ENCODE results near the gene GLT6D1. TPM values are rescaled to one million over a fixed set of nuclear protein-coding genes. Genes with fewer than 3 reads are reported as not detected.

The GLT6D1 gene
- total RNA-seq, 5 donors from 2014 or later (not counting 1 experiment from before 2014, with no cell fraction given): not detected

GRCh38 chr9:135611142-135611874 lies 28.0 kb downstream of the GLT6D1 start:
- ATAC-seq (replicated peaks in 1 of 4) (no peak), DNase-seq (no peak)
- WGBS (ENCODE audit: insufficient coverage): 75% methylated on average over 6 of the region's 7 CpGs
- no peak overlapping the region for H3K4me3 Mint-ChIP-seq
- Histone ChIP-seq H3K36me3 (ENCODE audit: control insufficient read depth in 2 of 2, extremely low read depth in 1 of 2, insufficient read depth in 1 of 2, low read length in 1 of 2) (no peaks in the 10 kb centered on the region), H3K27me3 (replicated peaks in 1 of 2; ENCODE audit: control insufficient read depth in 2 of 2, extremely low read depth in 1 of 2, insufficient read depth in 2 of 2, low read length in 1 of 2) (peaks cover 0 to 42% of the 10 kb centered on the region in 2 experiments), H3K27ac (ENCODE audit: low read length) (no peak overlapping the region), H3K4me3 (ENCODE audit: control insufficient read depth in 1 of 2, extremely low read depth in 1 of 2, low read length in 1 of 2) (no peak overlapping the region), H3K4me1 (ENCODE audit: control insufficient read depth in 1 of 2, extremely low read depth in 1 of 2, insufficient read depth in 2 of 2, low read length in 2 of 2) (no peaks in the 10 kb centered on the region), H3K9me3 (no peaks in the 10 kb centered on the region)
- H3K4me1 Mint-ChIP-seq: no peaks in the 10 kb centered on the region
- ChIA-PET CTCF (no interaction called here), POLR2A (no interaction called here)
- H3K27me3 Mint-ChIP-seq: peaks cover 14 to 17% of the 10 kb centered on the region in 2 donors
- H3K36me3 Mint-ChIP-seq: no peaks in the 10 kb centered on the region
- H3K9me3 Mint-ChIP-seq: no peaks in the 10 kb centered on the region
- no peak overlapping the region for H3K27ac Mint-ChIP-seq

GRCh38 chr9:135610290-135611141 lies 28.8 kb downstream of the GLT6D1 start:
- WGBS (ENCODE audit: insufficient coverage): 79% methylated on average over 6 of the region's 13 CpGs
- DNase-seq (no peak), ATAC-seq (replicated peaks in 1 of 4) (no peak)
- H3K27ac ChIP-seq (ENCODE audit: low read length): no peak overlapping the region
- ChIA-PET CTCF (no interaction called here), POLR2A (no interaction called here)
- peaks cover 0 to 40% of the 10 kb centered on the region in 2 experiments for H3K27me3 ChIP-seq (replicated peaks in 1 of 2; ENCODE audit: control insufficient read depth in 2 of 2, extremely low read depth in 1 of 2, insufficient read depth in 2 of 2, low read length in 1 of 2)
- Mint-ChIP-seq H3K4me1 (no peaks in the 10 kb centered on the region), H3K27ac (no peak overlapping the region), H3K36me3 (no peaks in the 10 kb centered on the region), H3K9me3 (no peaks in the 10 kb centered on the region), H3K4me3 (no peak overlapping the region), H3K27me3 (peaks cover 12 to 17% of the 10 kb centered on the region in 2 donors)
- no peaks in the 10 kb centered on the region for H3K4me1 ChIP-seq (ENCODE audit: control insufficient read depth in 1 of 2, extremely low read depth in 1 of 2, insufficient read depth in 2 of 2, low read length in 2 of 2)
- no peaks in the 10 kb centered on the region for H3K9me3 ChIP-seq
- no peak overlapping the region for H3K4me3 ChIP-seq (ENCODE audit: control insufficient read depth in 1 of 2, extremely low read depth in 1 of 2, low read length in 1 of 2)
- H3K36me3 ChIP-seq (ENCODE audit: control insufficient read depth in 2 of 2, extremely low read depth in 1 of 2, insufficient read depth in 1 of 2, low read length in 1 of 2): no peaks in the 10 kb centered on the region

GRCh38 chr9:135609366-135609955 lies 29.9 kb downstream of the GLT6D1 start:
- DNase-seq: no peak
- Mint-ChIP-seq H3K27ac (no peak overlapping the region), H3K4me3 (no peak overlapping the region), H3K4me1 (no peaks in the 10 kb centered on the region), H3K9me3 (no peaks in the 10 kb centered on the region), H3K36me3 (no peaks in the 10 kb centered on the region), H3K27me3 (peaks cover 13 to 17% of the 10 kb centered on the region in 2 donors)
- Histone ChIP-seq H3K4me1 (ENCODE audit: control insufficient read depth in 1 of 2, extremely low read depth in 1 of 2, insufficient read depth in 2 of 2, low read length in 2 of 2) (no peaks in the 10 kb centered on the region), H3K4me3 (ENCODE audit: control insufficient read depth in 1 of 2, extremely low read depth in 1 of 2, low read length in 1 of 2) (no peak overlapping the region), H3K36me3 (ENCODE audit: control insufficient read depth in 2 of 2, extremely low read depth in 1 of 2, insufficient read depth in 1 of 2, low read length in 1 of 2) (no peaks in the 10 kb centered on the region), H3K9me3 (no peaks in the 10 kb centered on the region), H3K27me3 (replicated peaks in 1 of 2; ENCODE audit: control insufficient read depth in 2 of 2, extremely low read depth in 1 of 2, insufficient read depth in 2 of 2, low read length in 1 of 2) (peaks cover 0 to 36% of the 10 kb centered on the region in 2 experiments), H3K27ac (ENCODE audit: low read length) (no peak overlapping the region)
- 83% methylated on average over 14 of the region's 17 CpGs for WGBS (ENCODE audit: insufficient coverage)
- no peak for ATAC-seq (replicated peaks in 1 of 4)
- ChIA-PET CTCF (no interaction called here), POLR2A (no interaction called here)

GRCh38 chr9:135608999-135609317 lies 30.4 kb downstream of the GLT6D1 start:
- peaks cover 0 to 2% of the 10 kb centered on the region in 2 experiments for H3K4me1 ChIP-seq (ENCODE audit: control insufficient read depth in 1 of 2, extremely low read depth in 1 of 2, insufficient read depth in 2 of 2, low read length in 2 of 2)
- no peaks in the 10 kb centered on the region for H3K9me3 ChIP-seq
- no peaks in the 10 kb centered on the region for H3K36me3 ChIP-seq (ENCODE audit: control insufficient read depth in 2 of 2, extremely low read depth in 1 of 2, insufficient read depth in 1 of 2, low read length in 1 of 2)
- peaks cover 0 to 41% of the 10 kb centered on the region in 2 experiments for H3K27me3 ChIP-seq (replicated peaks in 1 of 2; ENCODE audit: control insufficient read depth in 2 of 2, extremely low read depth in 1 of 2, insufficient read depth in 2 of 2, low read length in 1 of 2)
- Mint-ChIP-seq H3K4me3 (no peak overlapping the region), H3K27me3 (peaks cover 13 to 17% of the 10 kb centered on the region in 2 donors), H3K36me3 (no peaks in the 10 kb centered on the region), H3K4me1 (no peaks in the 10 kb centered on the region), H3K9me3 (no peaks in the 10 kb centered on the region), H3K27ac (no peak overlapping the region)
- ChIA-PET POLR2A (no interaction called here), CTCF (no interaction called here)
- DNase-seq (no peak), ATAC-seq (replicated peaks in 1 of 4) (no peak)
- no peak overlapping the region for H3K27ac ChIP-seq (ENCODE audit: low read length)
- no peak overlapping the region for H3K4me3 ChIP-seq (ENCODE audit: control insufficient read depth in 1 of 2, extremely low read depth in 1 of 2, low read length in 1 of 2)
- 73% methylated on average over 7 of the region's 15 CpGs for WGBS (ENCODE audit: insufficient coverage)

- H3K27ac Mint-ChIP-seq: no peak overlapping the region
- CTCF ChIA-PET: no interaction called here
- POLR2A ChIA-PET: no interaction called here
- H3K4me3 Mint-ChIP-seq: no peak overlapping the region
- 77% methylated on average over 20 of the region's 22 CpGs for WGBS (ENCODE audit: insufficient coverage)
- Histone ChIP-seq H3K9me3 (no peaks in the 10 kb centered on the region), H3K27ac (ENCODE audit: low read length) (no peak overlapping the region), H3K27me3 (replicated peaks in 1 of 2; ENCODE audit: control insufficient read depth in 2 of 2, extremely low read depth in 1 of 2, insufficient read depth in 2 of 2, low read length in 1 of 2) (peaks cover 0 to 41% of the 10 kb centered on the region in 2 experiments), H3K36me3 (ENCODE audit: control insufficient read depth in 2 of 2, extremely low read depth in 1 of 2, insufficient read depth in 1 of 2, low read length in 1 of 2) (no peaks in the 10 kb centered on the region), H3K4me3 (ENCODE audit: control insufficient read depth in 1 of 2, extremely low read depth in 1 of 2, low read length in 1 of 2) (no peak overlapping the region), H3K4me1 (ENCODE audit: control insufficient read depth in 1 of 2, extremely low read depth in 1 of 2, insufficient read depth in 2 of 2, low read length in 2 of 2) (peaks cover 0 to 7% of the 10 kb centered on the region in 2 experiments)
- ATAC-seq (replicated peaks in 1 of 4): no peak
- peaks cover 13 to 17% of the 10 kb centered on the region in 2 donors for H3K27me3 Mint-ChIP-seq
- H3K4me1 Mint-ChIP-seq: no peaks in the 10 kb centered on the region
- no peaks in the 10 kb centered on the region for H3K36me3 Mint-ChIP-seq
- no peak for DNase-seq
- no peaks in the 10 kb centered on the region for H3K9me3 Mint-ChIP-seq
These were observed 30.9 kb downstream of the GLT6D1 start for GRCh38 chr9:135608294-135608998.
